Spleen (tissue), 11 donors: ENCODE results near the gene ERI3. TPM values are rescaled to one million over a fixed set of nuclear protein-coding genes. Genes with fewer than 3 reads are reported as not detected.
A peak's percentile ranks its signal among the peaks of the same experiment; 100 is the strongest.

Experiments
- DNase-seq: peaks from one replicate; pipeline ENCODE4 v3.0.0-alpha.2; 2020
- H3K27ac ChIP-seq, 8 donors: fragments of 200-600 bp; sonication (generic) in 7 of 8; 1 replicate in 4 of 8; 2 replicates in 4 of 8; pipeline versions ENCODE4 v1.5.0 to v1.8.0; 2016 to 2021; ENCODE audit warnings: inconsistent platforms in 4 of 8, mild to moderate bottlenecking in 4 of 8, moderate library complexity in 1 of 8
- H3K27me3 ChIP-seq, 7 donors: fragments of 200-600 bp; sonication (generic) in 6 of 7; replicated peaks in 1 of 7; 1 replicate in 4 of 7; 2 replicates in 3 of 7; pipeline versions ENCODE4 v1.5.0 to v1.8.0; 2016 to 2021; ENCODE audit warnings: inconsistent platforms in 3 of 7, mild to moderate bottlenecking in 1 of 7
- H3K36me3 ChIP-seq, 6 donors: fragments of 200-600 bp; sonication (generic) in 5 of 6; 1 replicate in 4 of 6; 2 replicates in 2 of 6; pipeline versions ENCODE4 v1.5.0 to v1.8.0; 2016 to 2021; ENCODE audit warnings: inconsistent platforms in 2 of 6
- H3K4me1 ChIP-seq, 6 donors: fragments of 200-600 bp; sonication (generic) in 5 of 6; 1 replicate in 3 of 6; 2 replicates in 3 of 6; pipeline versions ENCODE4 v1.5.0 to v1.8.0; 2016 to 2021; ENCODE audit warnings: inconsistent platforms in 3 of 6
- H3K4me3 ChIP-seq, 8 donors: fragments of 200-600 bp; sonication (generic) in 7 of 8; 1 replicate in 4 of 8; 2 replicates in 4 of 8; pipeline versions ENCODE4 v1.5.0 to v1.8.0; 2016 to 2021; ENCODE audit warnings: inconsistent platforms in 4 of 8, mild to moderate bottlenecking in 4 of 8, moderate library complexity in 2 of 8
- H3K9me3 ChIP-seq, 8 donors: fragments of 200-600 bp; sonication (generic) in 7 of 8; 1 replicate in 4 of 8; 2 replicates in 4 of 8; pipeline versions ENCODE4 v1.5.0 to v1.8.0; 2016 to 2021; ENCODE audit warnings: inconsistent platforms in 4 of 8
- POLR2A ChIP-seq, 3 donors: fragments of 450-650 bp; IDR thresholded peaks; one replicate each; pipeline ENCODE4 v1.5.1; 2017; ENCODE audit warnings: antibody characterized with exemption in 3 of 3, mild to moderate bottlenecking in 1 of 3
- POLR2AphosphoS5 ChIP-seq, 3 donors: sonication (generic); formaldehyde crosslinking; IDR thresholded peaks; one replicate each; pipeline ENCODE4 v1.5.1; 2017; ENCODE audit warnings: antibody characterized with exemption in 3 of 3
- WGBS, 5 donors: extraction: QIAGEN DNeasy Blood & Tissue Kit in 3 of 5; methylation state at CpG; one replicate each; pipeline versions ENCODE4 v1.1.5 to v1.1.7; 2013 to 2018; 5-methylcytosine and 5-hydroxymethylcytosine counted together
- intact Hi-C: fragments of 100-400 bp; cut with DNase I; formaldehyde crosslinking; loops from one replicate; pipeline ENCODE4 v1.15.0; 2023; ENCODE audit warnings: low total_unique reads
- polyA plus RNA-seq, 3 donors: library from polyadenylated mRNA; stranded (reverse); fragments of 200-250 nt; gene quantifications; one replicate each; pipeline ENCODE4 v1.2.1, GENCODE V29; 2013
- total RNA-seq, 7 donors: library from RNA; depleted of rRNA in 3 of 7; stranded (reverse); fragments of >200 nt in 3 of 7; fragmentation: NEBNext Ultra II Directional in 4 of 7; extraction: Animal tissue kit (Norgen Biotek cat#: 25700) in 4 of 7; gene quantifications; one replicate each; pipeline versions ENCODE4 v1.1.0 to v1.2.1, GENCODE V29; 2016 to 2021
- TF ChIP-seq, protein P1 (sequence below), 11 experiments: fragments of 200-600 bp in 7 of 11; fragments of 450-650 bp in 4 of 11; sonication (generic) in 4 of 11; IDR thresholded peaks in 8 of 11; conservative IDR thresholded peaks in 3 of 11; 1 replicate in 7 of 11; 2 replicates in 4 of 11; pipeline versions ENCODE4 v1.4.0 to v1.8.0; 2016 to 2021; ENCODE audit warnings: antibody characterized with exemption in 11 of 11, inconsistent platforms in 4 of 11, mild to moderate bottlenecking in 1 of 11
- donor health status: healthy with polysubstance abuse.
- donor health status: DM: no; HTN: no; CAD: no; lungs with moderate emphysema.
- donor health status: DM: no; HTN: no; CAD: no.
- donor health status: Bipolar disorder and iron deficiency.
- donor health status: healthy.
- donor health status: DM: no; HTN: no; CAD: no.
- donor health status: DM: yes; HTN: yes; CAD: no.

The ERI3 gene
- total and polyA plus RNA-seq, 10 donors, result 20.1 to 41.1 (median 27.3) TPM

- Histone ChIP-seq H3K4me1 (peaks cover 0 to 25% (median 11%) of the 10 kb centered on the region in 6 donors), H3K27ac (no peak overlapping the region), H3K9me3 (no peaks in the 10 kb centered on the region), H3K27me3 (no peaks in the 10 kb centered on the region), H3K36me3 (peaks cover 0 to 100% (median 29%) of the 10 kb centered on the region in 6 donors), H3K4me3 (no peak overlapping the region)
- TF ChIP-seq POLR2A (IDR thresholded peaks at IDR 0.05) (no peak), POLR2AphosphoS5 (IDR thresholded peaks at IDR 0.05) (no peak)
- TF ChIP-seq, protein P1, sequence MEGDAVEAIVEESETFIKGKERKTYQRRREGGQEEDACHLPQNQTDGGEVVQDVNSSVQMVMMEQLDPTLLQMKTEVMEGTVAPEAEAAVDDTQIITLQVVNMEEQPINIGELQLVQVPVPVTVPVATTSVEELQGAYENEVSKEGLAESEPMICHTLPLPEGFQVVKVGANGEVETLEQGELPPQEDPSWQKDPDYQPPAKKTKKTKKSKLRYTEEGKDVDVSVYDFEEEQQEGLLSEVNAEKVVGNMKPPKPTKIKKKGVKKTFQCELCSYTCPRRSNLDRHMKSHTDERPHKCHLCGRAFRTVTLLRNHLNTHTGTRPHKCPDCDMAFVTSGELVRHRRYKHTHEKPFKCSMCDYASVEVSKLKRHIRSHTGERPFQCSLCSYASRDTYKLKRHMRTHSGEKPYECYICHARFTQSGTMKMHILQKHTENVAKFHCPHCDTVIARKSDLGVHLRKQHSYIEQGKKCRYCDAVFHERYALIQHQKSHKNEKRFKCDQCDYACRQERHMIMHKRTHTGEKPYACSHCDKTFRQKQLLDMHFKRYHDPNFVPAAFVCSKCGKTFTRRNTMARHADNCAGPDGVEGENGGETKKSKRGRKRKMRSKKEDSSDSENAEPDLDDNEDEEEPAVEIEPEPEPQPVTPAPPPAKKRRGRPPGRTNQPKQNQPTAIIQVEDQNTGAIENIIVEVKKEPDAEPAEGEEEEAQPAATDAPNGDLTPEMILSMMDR (IDR thresholded peaks at IDR 0.05 in 8 of 11, conservative IDR thresholded peaks at IDR 0.05 in 3 of 11), result no peak
- intact Hi-C loops, result no loop called here
- no peak for DNase-seq
- 89 to 97% (median 95%) methylated on average over 2 of the region's 2 CpGs for WGBS, 5 donors
These were observed 57.2 kb downstream of the ERI3 start for GRCh38 chr1:44297695-44298400.

DNA sequence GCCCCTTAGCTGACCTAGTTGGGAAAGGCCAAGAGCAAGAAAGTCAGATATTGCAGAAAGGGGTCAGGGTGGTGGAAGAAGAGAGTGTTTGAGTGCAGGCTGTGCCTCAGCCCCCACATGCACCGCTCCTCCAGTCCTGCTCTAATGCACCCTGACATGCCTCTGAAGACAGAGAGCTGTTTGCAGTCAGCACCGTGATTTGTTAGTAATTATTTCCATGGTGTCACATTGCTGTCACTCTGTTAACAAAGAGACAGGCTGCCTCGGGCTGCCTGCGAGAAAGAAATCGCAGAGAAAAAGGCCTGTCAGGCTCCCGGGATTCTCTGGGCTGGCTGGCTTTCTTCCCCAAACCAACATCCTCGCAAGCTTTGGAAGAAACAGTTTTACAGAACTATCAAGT, 58.3 kb downstream of the ERI3 start:
- peaks cover 0 to 100% (median 23%) of the 10 kb centered on the region in 6 donors for H3K36me3 ChIP-seq
- no peak overlapping the region for H3K27ac ChIP-seq
- TF ChIP-seq POLR2A (IDR thresholded peaks at IDR 0.05), result no peak
- TF ChIP-seq, protein P1 (IDR thresholded peaks at IDR 0.05 in 8 of 11, conservative IDR thresholded peaks at IDR 0.05 in 3 of 11), result no peak
- no peak for TF ChIP-seq POLR2AphosphoS5 (IDR thresholded peaks at IDR 0.05)
- intact Hi-C loops, result no loop called here
- DNase-seq, result no peak
- peaks cover 0 to 25% (median 11%) of the 10 kb centered on the region in 6 donors for H3K4me1 ChIP-seq
- no peak overlapping the region for H3K4me3 ChIP-seq
- no peaks in the 10 kb centered on the region for H3K27me3 ChIP-seq
- WGBS, 5 donors, result 77 to 87% (median 85%) methylated on average over 7 of the region's 7 CpGs
- no peaks in the 10 kb centered on the region for H3K9me3 ChIP-seq

GRCh38 chr1:44296086-44296485, 59.0 kb downstream of the ERI3 start:
- H3K9me3 ChIP-seq, result no peaks in the 10 kb centered on the region
- peaks cover 0 to 25% (median 11%) of the 10 kb centered on the region in 6 donors for H3K4me1 ChIP-seq
- DNase-seq, result no peak
- H3K4me3 ChIP-seq, result no peak overlapping the region
- TF ChIP-seq, protein P1 (IDR thresholded peaks at IDR 0.05 in 8 of 11, conservative IDR thresholded peaks at IDR 0.05 in 3 of 11), result no peak
- TF ChIP-seq POLR2A (IDR thresholded peaks at IDR 0.05) (no peak), POLR2AphosphoS5 (IDR thresholded peaks at IDR 0.05) (no peak)
- no peaks in the 10 kb centered on the region for H3K27me3 ChIP-seq
- no peak overlapping the region for H3K27ac ChIP-seq
- intact Hi-C loops, result no loop called here
- peaks cover 0 to 100% (median 21%) of the 10 kb centered on the region in 6 donors for H3K36me3 ChIP-seq
- WGBS, 5 donors, result 85 to 92% (median 89%) methylated on average over 6 of the region's 6 CpGs

GRCh38 chr1:44294588-44295007, 60.5 kb downstream of the ERI3 start:
- no peak for DNase-seq
- intact Hi-C loops, result no loop called here
- WGBS, 5 donors, result 56 to 78% (median 69%) methylated on average over 4 of the region's 4 CpGs

More at GRCh38 chr1:44294588-44295007, 60.5 kb downstream of the ERI3 start:
- Histone ChIP-seq H3K4me3 (no peak overlapping the region), H3K4me1 (peaks cover 0 to 25% (median 11%) of the 10 kb centered on the region in 6 donors), H3K36me3 (peaks cover 0 to 100% (median 29%) of the 10 kb centered on the region in 6 donors), H3K27me3 (no peaks in the 10 kb centered on the region), H3K9me3 (no peaks in the 10 kb centered on the region), H3K27ac (peak overlapping the region in 3 of 8 donors; percentile 8 to 28 (median 12))
- TF ChIP-seq POLR2A (IDR thresholded peaks at IDR 0.05) (no peak), POLR2AphosphoS5 (IDR thresholded peaks at IDR 0.05) (peak in 1 of 3 donors; percentile 40)
- TF ChIP-seq, protein P1 (IDR thresholded peaks at IDR 0.05 in 8 of 11, conservative IDR thresholded peaks at IDR 0.05 in 3 of 11), result peak in 7 of 11 experiments; percentile 7 to 47 (median 35)
